Fibroblast of skin of left quadriceps (primary cell): ENCODE measurements around the gene PMF1.
A peak's percentile ranks its signal among the peaks of the same experiment; 100 is the strongest.
"Not testable (repeated sequence)": the region's sequence is repeated elsewhere in the genome, so short reads cannot be mapped to it uniquely, and the experiment has no call there.

Experiments used
- DNase-seq, 2 experiments: peaks; one replicate each; pipeline ENCODE4 v3.0.0-alpha.2; 2013; ENCODE audit warnings: low read depth in 2 of 2

PMF1 gene

GRCh38 chr1:156196445-156196844 lies 16.4 kb upstream of the PMF1 start:
- no peak for DNase-seq

GRCh38 chr1:156198831-156199349 lies 13.9 kb upstream of the PMF1 start:
- DNase-seq = no peak

GRCh38 chr1:156200044-156200443 lies 12.8 kb upstream of the PMF1 start:
- no peak for DNase-seq

GRCh38 chr1:156203331-156203730 lies 9.5 kb upstream of the PMF1 start:
- no peak for DNase-seq

- DNase-seq = no peak
Measured at GRCh38 chr1:156204686-156205085, 8.1 kb upstream of the PMF1 start.

- DNase-seq = no peak
Measured at GRCh38 chr1:156211243-156211642, 1.6 kb upstream of the PMF1 start.

- DNase-seq = no peak
Measured at GRCh38 chr1:156212130-156212529, 677 bp upstream of the PMF1 start.

GRCh38 chr1:156213644-156213966 lies 798 bp downstream of the PMF1 start:
- no peak for DNase-seq

- DNase-seq = no peak
Measured at GRCh38 chr1:156214024-156214748, 1.4 kb downstream of the PMF1 start.

- DNase-seq = not testable (repeated sequence)
Measured at GRCh38 chr1:156216361-156217086, 3.7 kb downstream of the PMF1 start.

- no peak for DNase-seq
Measured at GRCh38 chr1:156217871-156218270, 5.1 kb downstream of the PMF1 start.

GRCh38 chr1:156220226-156220625 lies 7.4 kb downstream of the PMF1 start:
- no peak for DNase-seq

- no peak for DNase-seq
Measured at GRCh38 chr1:156221986-156222692, 9.3 kb downstream of the PMF1 start.

- DNase-seq = no peak
Measured at GRCh38 chr1:156225677-156226014, 12.8 kb downstream of the PMF1 start.

GRCh38 chr1:156226116-156226538 lies 13.3 kb downstream of the PMF1 start:
- DNase-seq = no peak

GRCh38 chr1:156226782-156227181 lies 14.0 kb downstream of the PMF1 start:
- DNase-seq = no peak

GRCh38 chr1:156228501-156228900 lies 15.7 kb downstream of the PMF1 start:
- DNase-seq = no peak

- DNase-seq = no peak
Measured at GRCh38 chr1:156229809-156230472, 17.1 kb downstream of the PMF1 start.

- no peak for DNase-seq
Measured at GRCh38 chr1:156230473-156230837, 17.6 kb downstream of the PMF1 start.

GRCh38 chr1:156232201-156232894 lies 19.5 kb downstream of the PMF1 start:
- no peak for DNase-seq

GRCh38 chr1:156233426-156234127 lies 20.8 kb downstream of the PMF1 start:
- peak; percentile 76 to 77 for DNase-seq
